Colon (tissue), 2 donors: Measurements from ENCODE around the gene PPP1R9B.

Experiments used
- FAIRE-seq: peaks from 2 replicates; lab custom pipeline; 2012; peaks lifted over from hg19 to GRCh38; lab: Jason Lieb, UNC
- donor health status: control.
- donor health status: control.

PPP1R9B gene

GRCh38 chr17:50155115-50155819 is 4.8 kb upstream of the PPP1R9B start:
- no peak for FAIRE-seq

DNA sequence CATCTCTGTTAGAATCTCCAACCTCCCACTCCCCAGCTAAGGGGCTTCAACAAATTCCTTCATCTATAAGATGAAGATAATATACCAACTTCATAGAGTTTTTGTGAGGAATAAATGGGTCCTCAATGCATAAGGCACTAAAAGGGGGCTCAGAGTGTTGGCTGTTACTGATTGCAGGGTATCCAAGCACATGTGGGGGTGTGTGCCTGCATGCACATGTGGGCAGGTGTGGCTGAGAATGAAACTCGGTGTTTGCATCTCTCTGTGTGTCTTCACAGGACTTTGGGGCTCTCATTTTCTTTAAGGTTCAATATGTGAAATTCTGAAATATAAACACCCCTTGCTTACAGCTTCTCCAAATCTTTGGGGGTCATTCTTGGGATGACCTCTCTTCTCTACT is 4.1 kb upstream of the PPP1R9B start:
- FAIRE-seq, result no peak

GRCh38 chr17:50153650-50154575 is 3.4 kb upstream of the PPP1R9B start:
- no peak for FAIRE-seq

- no peak for FAIRE-seq
These were observed 2.3 kb upstream of the PPP1R9B start for GRCh38 chr17:50152736-50153135.

GRCh38 chr17:50151937-50152547 is 1.6 kb upstream of the PPP1R9B start:
- no peak for FAIRE-seq

- no peak for FAIRE-seq
These were observed 812 bp upstream of the PPP1R9B start for GRCh38 chr17:50151041-50151936.

- FAIRE-seq, result no peak
These were observed 792 bp downstream of the PPP1R9B start for GRCh38 chr17:50149417-50150353.

DNA sequence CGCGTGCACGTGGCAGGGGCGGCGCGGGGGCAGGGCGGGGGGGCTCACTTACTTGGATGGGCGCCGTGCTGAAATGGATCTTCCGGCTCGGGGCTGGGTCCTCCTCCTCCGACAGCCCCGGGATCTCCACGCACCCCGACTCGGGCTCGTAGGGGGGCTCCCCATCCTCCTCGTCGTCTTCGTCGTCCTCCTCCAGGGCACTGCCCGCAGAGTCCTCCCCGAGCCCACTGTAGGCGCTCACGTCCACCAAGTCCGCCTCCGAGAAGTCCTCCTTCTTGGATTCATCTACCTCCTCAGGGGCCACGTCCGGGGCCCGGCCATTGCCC is 1.4 kb downstream of the PPP1R9B start:
- no peak for FAIRE-seq

DNA sequence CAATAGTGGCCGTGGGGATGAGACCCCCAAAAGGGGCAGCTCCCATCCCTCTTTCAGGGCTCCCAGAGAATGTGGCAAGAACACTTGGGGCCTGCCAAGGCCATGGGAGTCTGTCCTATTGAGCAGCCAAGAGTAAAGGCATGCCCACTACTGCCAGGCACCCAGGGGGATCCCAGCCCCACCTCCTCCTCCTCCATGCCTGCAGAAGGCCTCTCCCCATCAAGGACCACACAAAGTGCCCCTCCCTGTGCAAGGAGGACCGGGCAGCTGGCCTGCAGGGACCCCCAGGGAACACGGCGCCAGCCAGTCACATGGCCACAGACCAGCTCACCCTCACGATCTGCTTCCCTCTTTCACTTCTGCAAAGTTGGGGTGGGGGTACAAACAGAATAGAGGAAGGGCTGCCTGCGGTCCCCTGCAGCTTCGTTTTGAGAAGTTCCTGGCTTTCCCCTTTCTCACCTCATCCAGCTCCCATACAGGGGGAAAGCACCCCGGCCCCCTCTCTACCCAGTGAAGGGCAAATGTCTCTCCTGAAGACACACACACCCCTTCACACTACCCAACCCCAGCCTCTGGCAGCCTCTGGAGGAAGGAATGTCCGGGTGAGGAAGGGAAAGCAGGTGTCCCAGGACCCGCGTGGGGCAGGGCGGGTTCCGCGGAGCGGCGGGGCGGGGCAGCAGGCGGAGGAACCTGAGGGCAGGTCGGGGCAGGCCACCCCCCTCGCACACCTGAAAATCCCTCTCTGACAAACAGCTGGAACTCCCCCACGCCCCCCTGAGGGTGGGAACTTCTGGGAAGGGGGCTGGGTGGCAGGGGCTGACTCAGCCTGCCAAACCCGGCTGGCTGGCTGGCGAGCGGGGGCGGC is 2.0 kb downstream of the PPP1R9B start:
- FAIRE-seq, result no peak

GRCh38 chr17:50147841-50148225 is 2.6 kb downstream of the PPP1R9B start:
- FAIRE-seq, result no peak

DNA sequence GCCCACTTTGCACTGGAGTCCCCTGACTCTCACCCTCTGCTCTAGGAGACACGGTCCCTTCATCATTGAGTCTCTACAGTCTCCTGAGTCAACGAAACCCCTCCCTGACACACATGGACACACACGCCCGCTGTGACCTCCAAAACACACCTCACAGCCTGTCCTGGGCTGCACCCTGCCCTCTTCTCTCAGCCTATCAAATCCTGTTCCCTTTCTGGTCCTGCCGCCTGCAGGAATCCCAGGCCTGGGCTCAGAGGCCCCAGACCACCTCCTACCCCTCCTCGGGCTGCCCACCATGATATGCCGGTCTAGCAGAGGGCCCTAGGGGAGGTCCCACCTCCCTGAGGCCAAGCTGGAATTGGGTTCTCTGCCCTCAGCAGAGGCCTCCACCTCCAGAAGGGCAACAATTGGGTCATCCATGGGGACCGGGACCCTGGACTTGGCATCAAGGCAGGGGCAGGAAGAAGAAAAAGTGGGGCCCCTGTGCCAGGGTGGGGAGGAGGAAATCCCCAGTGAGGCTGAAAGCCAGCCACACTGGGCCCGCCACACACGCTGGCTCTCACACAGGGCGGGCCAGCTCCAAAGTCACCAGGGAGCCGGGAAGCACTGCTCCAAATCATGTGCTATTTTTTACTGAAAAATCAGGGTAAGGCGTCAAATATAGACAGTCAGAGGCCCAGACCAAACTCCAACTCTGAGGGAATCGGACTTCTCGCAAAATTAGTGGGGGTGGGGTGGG is 3.4 kb downstream of the PPP1R9B start:
- no peak for FAIRE-seq

- no peak for FAIRE-seq
These were observed 4.1 kb downstream of the PPP1R9B start for GRCh38 chr17:50146230-50146926.

DNA sequence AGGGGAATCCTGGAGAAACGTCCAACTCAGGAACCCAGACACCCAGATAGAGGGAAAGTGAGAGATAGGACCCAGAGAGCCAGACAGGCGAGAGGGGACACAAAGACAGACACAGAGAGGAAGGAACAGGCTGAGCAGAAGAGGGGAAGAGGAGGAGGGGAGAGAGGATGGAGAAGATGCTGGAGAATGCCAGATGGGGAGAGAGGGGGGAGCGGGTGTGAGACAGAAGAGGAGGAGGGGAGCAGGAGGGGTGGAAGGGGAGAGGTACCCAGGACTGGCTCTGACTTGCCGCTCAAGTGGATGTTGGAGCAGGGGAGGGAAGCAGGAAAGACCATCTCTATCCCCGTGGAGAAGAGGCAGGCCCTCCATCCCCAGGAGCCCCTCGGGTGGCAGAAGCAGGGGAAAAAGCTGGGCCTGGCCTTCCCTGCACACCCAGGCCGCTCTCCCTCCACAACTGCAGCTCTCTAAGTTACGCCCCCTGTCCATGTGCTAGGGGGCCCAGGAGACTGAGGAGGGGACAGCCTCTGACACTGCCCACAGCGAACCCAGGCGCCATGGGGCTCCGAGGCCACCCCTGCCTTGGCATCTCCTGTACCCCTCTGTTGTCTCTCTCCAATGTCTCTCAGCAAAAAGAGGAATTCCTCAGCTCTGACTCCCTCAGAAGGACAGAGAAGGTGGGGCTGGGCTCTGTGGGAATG is 4.8 kb downstream of the PPP1R9B start:
- FAIRE-seq, result no peak

DNA sequence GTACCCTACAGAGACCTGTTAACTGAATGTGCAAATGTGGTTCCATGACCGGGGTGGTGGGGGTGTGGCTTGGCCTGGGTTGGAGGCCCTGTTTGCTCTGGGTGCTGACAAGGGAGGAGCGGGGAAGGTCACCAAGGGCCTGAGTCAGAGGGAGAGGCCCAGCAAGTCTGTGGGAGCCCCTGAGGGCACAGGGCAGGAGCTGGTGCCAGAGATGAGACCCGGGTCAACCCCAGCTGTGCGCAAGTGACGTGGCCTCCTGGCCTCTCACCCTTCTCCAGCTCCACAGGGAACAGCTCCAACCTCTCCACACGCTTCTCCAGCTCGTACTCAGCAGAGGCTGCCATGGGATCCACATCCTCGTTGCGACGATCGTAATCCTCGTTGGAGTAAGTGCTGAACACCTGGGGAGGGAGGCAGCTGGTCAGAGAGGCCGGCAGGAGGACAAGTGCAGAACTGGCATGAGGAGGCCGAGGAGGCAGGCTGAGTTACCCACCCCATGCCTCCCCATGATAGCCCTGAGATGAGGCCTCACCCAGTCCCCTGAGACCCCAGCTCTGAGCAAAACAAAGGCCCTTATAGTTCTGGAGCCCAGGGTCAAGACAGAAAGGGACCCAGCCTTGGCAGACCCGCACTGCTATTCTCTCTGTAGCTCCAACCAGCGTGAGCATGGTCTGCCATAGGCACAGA is 5.5 kb downstream of the PPP1R9B start:
- FAIRE-seq, result no peak

- no peak for FAIRE-seq
These were observed 6.1 kb downstream of the PPP1R9B start for GRCh38 chr17:50144355-50144754.

GRCh38 chr17:50143461-50144176 is 6.9 kb downstream of the PPP1R9B start:
- FAIRE-seq, result no peak

GRCh38 chr17:50141745-50142110 is 8.7 kb downstream of the PPP1R9B start:
- no peak for FAIRE-seq
